Measurements from ENCODE around the gene DUXB.

DNA sequence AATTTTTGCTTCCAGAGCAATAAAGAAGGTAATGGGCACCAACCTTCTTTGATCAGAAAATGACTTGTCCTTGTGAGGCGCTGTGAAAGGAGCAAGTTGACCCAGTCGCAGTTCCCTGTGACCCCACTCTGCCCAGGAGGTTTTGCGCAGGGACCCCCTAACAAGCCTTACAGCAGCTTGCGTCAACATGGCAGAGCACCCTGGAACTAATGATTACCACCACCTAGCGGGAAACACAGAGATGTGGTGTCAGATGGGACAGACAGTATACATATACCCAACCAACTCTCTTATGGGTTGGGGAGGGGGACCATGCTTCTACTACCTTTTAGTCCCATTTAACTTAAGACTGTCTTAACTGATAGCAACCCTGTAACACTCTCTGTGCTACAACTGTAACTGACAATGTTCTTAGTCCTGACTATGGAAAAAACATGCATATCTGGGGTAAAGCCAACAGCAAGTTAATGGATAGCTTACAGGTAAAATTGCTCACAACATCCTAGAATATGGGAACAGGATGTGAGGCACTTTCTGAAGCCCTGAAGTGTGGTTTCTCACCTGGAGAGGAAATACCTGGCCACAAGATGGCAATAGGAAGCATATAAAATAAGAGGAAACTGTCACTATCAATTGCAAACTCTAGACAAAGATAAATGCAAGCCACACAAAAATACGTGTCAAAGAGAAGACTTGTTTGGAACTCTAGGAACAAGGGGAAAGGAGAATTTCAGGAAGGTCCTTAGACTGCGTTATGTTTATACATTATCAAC is 56.8 kb downstream of the DUXB start:
- TF ChIP-seq CTCF (IDR thresholded peaks at IDR 0.05) (peak in 1 of 7 experiments; percentile 18), EP300 (IDR thresholded peaks at IDR 0.05) (no peak), POLR2AphosphoS5 (IDR thresholded peaks at IDR 0.05) (no peak), POLR2A (IDR thresholded peaks at IDR 0.05) (no peak)

Measured in stomach (tissue), 4 donors.